GM23248 (cell line): ENCODE data around the gene ASRGL1. TPM values are rescaled to one million over a fixed set of nuclear protein-coding genes. Genes with fewer than 3 reads are reported as not detected.

Source experiments
- DNase-seq: peaks from one replicate; pipeline ENCODE4 v3.0.0-alpha.2; 2015
- H2AFZ ChIP-seq: fragments of 200-600 bp; sonication (generic); 2 replicates; pipeline ENCODE4 v1.6.1; 2016; ENCODE audit warnings: antibody characterized with exemption
- H3F3A ChIP-seq: fragments of 200-600 bp; sonication (generic); 2 replicates; pipeline ENCODE4 v1.6.1; 2016; ENCODE audit warnings: mild to moderate bottlenecking, antibody characterized with exemption, mixed run types; ENCODE audit not compliant: insufficient read depth
- H3K27ac ChIP-seq: fragments of 200-600 bp; sonication (generic); 2 replicates; pipeline ENCODE4 v1.5.1; 2016; ENCODE audit warnings: mild to moderate bottlenecking
- H3K27me3 ChIP-seq: fragments of 200-600 bp; sonication (generic); replicated peaks from 2 replicates; pipeline ENCODE4 v1.6.1; 2016; ENCODE audit warnings: mild to moderate bottlenecking; ENCODE audit not compliant: insufficient read depth
- H3K36me3 ChIP-seq: fragments of 200-600 bp; sonication (generic); 2 replicates; pipeline ENCODE4 v1.6.1; 2016; ENCODE audit warnings: low read depth, mild to moderate bottlenecking
- H3K4me1 ChIP-seq: fragments of 200-600 bp; sonication (generic); 2 replicates; pipeline ENCODE4 v1.6.1; 2016; ENCODE audit warnings: mild to moderate bottlenecking; ENCODE audit not compliant: insufficient read depth
- H3K4me2 ChIP-seq: fragments of 200-600 bp; sonication (generic); one replicate; pipeline ENCODE4 v1.6.1; 2016; ENCODE audit warnings: mild to moderate bottlenecking; ENCODE audit not compliant: unreplicated experiment
- H3K4me3 ChIP-seq: fragments of 200-600 bp; sonication (generic); 2 replicates; pipeline ENCODE4 v1.5.1; 2016; ENCODE audit warnings: mild to moderate bottlenecking
- H3K79me2 ChIP-seq: fragments of 200-600 bp; sonication (generic); 2 replicates; pipeline ENCODE4 v1.6.1; 2016; ENCODE audit warnings: mild to moderate bottlenecking; ENCODE audit not compliant: insufficient read depth
- H3K9ac ChIP-seq: fragments of 200-600 bp; sonication (generic); 2 replicates; pipeline ENCODE4 v1.6.1; 2016; ENCODE audit warnings: mild to moderate bottlenecking
- H3K9me2 ChIP-seq: fragments of 200-600 bp; sonication (generic); 2 replicates; pipeline ENCODE4 v1.6.1; 2016; ENCODE audit warnings: mixed run types, mild to moderate bottlenecking, moderate library complexity; ENCODE audit not compliant: insufficient read depth
- H3K9me3 ChIP-seq: fragments of 200-600 bp; sonication (generic); one replicate; pipeline ENCODE4 v1.6.1; 2017; ENCODE audit warnings: low read depth
- H4K20me1 ChIP-seq: fragments of 200-600 bp; sonication (generic); 2 replicates; pipeline ENCODE4 v1.6.0; 2016; ENCODE audit not compliant: insufficient read depth
- EZH2 ChIP-seq: fragments of 200-600 bp; sonication (generic); IDR thresholded peaks from 2 replicates; pipeline ENCODE4 v1.6.1; 2018; ENCODE audit warnings: antibody characterized with exemption, mild to moderate bottlenecking; ENCODE audit not compliant: insufficient read depth, poor library complexity, severe bottlenecking
- EZH2phosphoT487 ChIP-seq: fragments of 200-600 bp; sonication (generic); IDR thresholded peaks from 2 replicates; pipeline ENCODE4 v1.6.1; 2018; ENCODE audit warnings: antibody characterized with exemption, moderate library complexity, mild to moderate bottlenecking, low read depth; ENCODE audit not compliant: insufficient read depth
- WGBS, 2 experiments: methylation state at CpG; one replicate each; pipeline ENCODE4 v1.1.6; 2015 to 2017; ENCODE audit warnings: low lambda C conversion rate in 2 of 2, low coverage in 1 of 2; ENCODE audit errors: missing lambda C conversion rate in 2 of 2; 5-methylcytosine and 5-hydroxymethylcytosine counted together
- in situ Hi-C: fragments of 300-500 bp; cut with MboI; formaldehyde crosslinking; loops from 2 replicates; pipeline ENCODE4 v1.15.0; 2020
- polyA plus RNA-seq: library from polyadenylated mRNA; unstranded; fragments of >200 nt; fragmentation: Nextera tagmentation; extraction: Ambion mirVana; gene quantifications from 2 replicates; pipeline ENCODE4 v1.2.1, GENCODE V29; 2016
- total RNA-seq: library from RNA; depleted of rRNA; stranded (reverse); fragments of >200 nt; shearing (Covaris generic); gene quantifications from 2 replicates; pipeline ENCODE4 v1.2.3, GENCODE V29; 2014; rRNA removed

The ASRGL1 gene
- total RNA-seq: 0.43 TPM in 1 of 2 replicates, not detected in the other
- 0.59 and 1.2 TPM in 2 replicates for polyA plus RNA-seq

GRCh38 chr11:62337303-62338181, at the start of gene ASRGL1:
Gene ASRGL1 (plus strand): TSS chr11:62337448. CDS start chr11:62337978, 530 bp downstream.
- H3K4me2 ChIP-seq: peak within 1 kb of the TSS; percentile 71
- peak within 1 kb of the TSS; percentile 75 for H2AFZ ChIP-seq
- H3K27ac ChIP-seq: no peak within 1 kb of the TSS
- H4K20me1 ChIP-seq: no peaks in the 10 kb centered on the region
- H3K36me3 ChIP-seq: no peaks in the 10 kb centered on the region
- TF ChIP-seq EZH2 (no peak), EZH2phosphoT487 (no peak)
- no peaks in the 10 kb centered on the region for H3K9me3 ChIP-seq
- WGBS, 2 experiments: 1% methylated on average over 70 to 98 of the region's 98 CpGs
- no peaks in the 10 kb centered on the region for H3K79me2 ChIP-seq
- H3K9me2 ChIP-seq: no peaks in the 10 kb centered on the region
- peak; percentile 77 for DNase-seq
- no peak within 1 kb of the TSS for H3K9ac ChIP-seq
- in situ Hi-C loops: no loop called here
- peak within 1 kb of the TSS; percentile 73 for H3K4me3 ChIP-seq
- H3F3A ChIP-seq: no peaks in the 10 kb centered on the region
- H3K27me3 ChIP-seq: peaks cover 33% of the 10 kb centered on the region
- no peaks in the 10 kb centered on the region for H3K4me1 ChIP-seq

- DNase-seq: peak; percentile 44
- Histone ChIP-seq H3K4me1 (no peaks in the 10 kb centered on the region), H3K27me3 (peaks cover 3% of the 10 kb centered on the region), H3K9me3 (no peaks in the 10 kb centered on the region), H3K36me3 (no peaks in the 10 kb centered on the region), H3K9ac (no peak overlapping the region), H3F3A (no peaks in the 10 kb centered on the region), H3K79me2 (no peaks in the 10 kb centered on the region), H3K9me2 (no peaks in the 10 kb centered on the region), H3K4me3 (no peak overlapping the region), H3K4me2 (no peak overlapping the region), H2AFZ (no peak overlapping the region), H3K27ac (no peak overlapping the region), H4K20me1 (no peaks in the 10 kb centered on the region)
- 31% methylated on average over 2 of the region's 2 CpGs for WGBS, 2 experiments
- TF ChIP-seq EZH2phosphoT487: no peak
- TF ChIP-seq EZH2: no peak
- in situ Hi-C loops: no loop called here
Observed at GRCh38 chr11:62295504-62295903, 41.7 kb upstream of the ASRGL1 start.

GRCh38 chr11:62298975-62299374, 38.3 kb upstream of the ASRGL1 start, which contains the start of gene SCGB1D4:
Gene SCGB1D4 (minus strand): TSS chr11:62299075. CDS start chr11:62299010, 65 bp downstream.
- H3K36me3 ChIP-seq: no peaks in the 10 kb centered on the region
- no peaks in the 10 kb centered on the region for H3K9me3 ChIP-seq
- no peak within 1 kb of the TSS for H2AFZ ChIP-seq
- H3K27me3 ChIP-seq: peaks cover 9% of the 10 kb centered on the region
- H3F3A ChIP-seq: no peaks in the 10 kb centered on the region
- no peaks in the 10 kb centered on the region for H4K20me1 ChIP-seq
- no peak within 1 kb of the TSS for H3K4me2 ChIP-seq
- H3K4me3 ChIP-seq: no peak within 1 kb of the TSS
- TF ChIP-seq EZH2phosphoT487 (no peak), EZH2 (no peak)
- WGBS, 2 experiments: 24 to 26% methylated on average over 7 of the region's 7 CpGs
- no peak within 1 kb of the TSS for H3K9ac ChIP-seq
- no peaks in the 10 kb centered on the region for H3K79me2 ChIP-seq
- H3K27ac ChIP-seq: no peak within 1 kb of the TSS
- H3K9me2 ChIP-seq: no peaks in the 10 kb centered on the region
- in situ Hi-C loops: no loop called here
- no peaks in the 10 kb centered on the region for H3K4me1 ChIP-seq
- DNase-seq: no peak

GRCh38 chr11:62306227-62306626, 31.0 kb upstream of the ASRGL1 start:
- TF ChIP-seq EZH2phosphoT487 (no peak), EZH2 (no peak)
- no peaks in the 10 kb centered on the region for H3F3A ChIP-seq
- H3K27ac ChIP-seq: no peak overlapping the region
- no peaks in the 10 kb centered on the region for H3K9me2 ChIP-seq
- in situ Hi-C loops: no loop called here
- no peak overlapping the region for H2AFZ ChIP-seq
- no peak for DNase-seq
- no peak overlapping the region for H3K4me2 ChIP-seq
- H3K4me1 ChIP-seq: no peaks in the 10 kb centered on the region
- H3K9ac ChIP-seq: no peak overlapping the region
- no peak overlapping the region for H3K4me3 ChIP-seq
- no peaks in the 10 kb centered on the region for H3K9me3 ChIP-seq
- no peaks in the 10 kb centered on the region for H3K36me3 ChIP-seq
- H3K79me2 ChIP-seq: no peaks in the 10 kb centered on the region
- 0 out of 2 replicates have a peak, but pooled peaks cover 6% of the 10 kb centered on the region for H3K27me3 ChIP-seq
- 26 to 41% methylated on average over 6 of the region's 6 CpGs for WGBS, 2 experiments
- no peaks in the 10 kb centered on the region for H4K20me1 ChIP-seq
